Measurements from ENCODE around the gene FKBP1A.

FKBP1A gene

DNA sequence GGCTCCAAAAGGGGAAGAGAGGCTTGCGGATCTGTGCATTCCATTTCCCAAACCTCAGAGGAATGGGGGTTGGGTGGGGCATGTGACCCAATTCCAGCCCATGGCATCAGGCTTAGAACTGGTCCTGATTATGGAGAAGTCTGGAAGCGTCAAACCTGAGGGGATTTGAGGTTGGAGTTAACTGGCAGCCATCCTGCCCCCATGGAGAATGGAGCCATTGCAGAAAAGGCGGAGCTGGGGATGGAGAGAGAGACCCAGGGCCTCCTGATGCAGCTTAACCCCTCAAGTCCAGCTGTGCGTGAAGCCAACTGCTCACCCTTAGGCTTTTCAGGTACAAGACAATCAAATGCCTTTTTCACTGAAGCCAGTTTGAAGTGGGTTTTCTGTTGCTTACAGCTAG is 54.1 kb downstream of the FKBP1A start:
- Histone ChIP-seq H3K4me3 (no peak overlapping the region), H3K27ac (peak overlapping the region in 2 of 21 experiments; percentile 52 to 63)

DNA sequence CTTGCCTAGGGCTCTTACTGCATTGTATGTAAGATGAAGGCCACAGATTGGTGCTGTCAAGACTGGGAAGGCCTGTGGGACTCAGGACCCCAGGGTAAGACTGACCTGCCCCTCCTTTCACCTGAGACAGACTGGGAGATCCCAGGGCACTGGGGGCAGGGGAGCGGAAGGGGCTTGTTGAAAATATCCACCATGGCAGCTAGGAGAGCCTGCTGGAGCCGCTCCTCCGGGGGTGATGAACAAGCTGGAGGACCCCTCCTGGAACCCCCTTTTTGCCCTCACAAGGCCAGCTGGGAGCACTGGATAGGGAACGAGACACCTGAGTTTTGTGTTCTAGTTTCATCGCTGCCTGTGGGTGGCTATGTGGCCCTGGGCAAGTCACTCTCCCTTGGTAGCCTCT is 54.8 kb downstream of the FKBP1A start:
- H3K4me3 ChIP-seq = no peak overlapping the region
- H3K27ac ChIP-seq = peak overlapping the region in 10 of 21 experiments; percentile 6 to 69 (median 46)

DNA sequence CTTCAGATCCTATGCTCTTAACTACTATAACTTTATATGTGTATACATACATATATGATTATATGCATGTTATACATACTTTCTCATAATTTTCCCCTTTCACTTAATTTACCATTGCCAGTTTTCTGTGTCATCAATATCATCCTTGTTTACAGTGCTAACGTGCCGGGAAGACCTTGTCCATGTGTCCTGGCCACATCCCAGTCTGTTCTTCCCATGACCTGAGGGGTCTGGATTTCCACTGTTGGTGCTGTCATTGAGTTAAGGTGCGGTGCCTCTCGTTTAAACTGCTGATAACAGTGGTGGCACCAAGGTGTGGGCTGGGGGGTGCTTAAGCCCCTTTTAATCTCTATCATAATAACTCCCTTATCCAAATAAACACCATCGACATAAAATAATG is 55.4 kb downstream of the FKBP1A start:
- Histone ChIP-seq H3K27ac (peak overlapping the region in 11 of 21 experiments; percentile 17 to 69 (median 51)), H3K4me3 (no peak overlapping the region)

DNA sequence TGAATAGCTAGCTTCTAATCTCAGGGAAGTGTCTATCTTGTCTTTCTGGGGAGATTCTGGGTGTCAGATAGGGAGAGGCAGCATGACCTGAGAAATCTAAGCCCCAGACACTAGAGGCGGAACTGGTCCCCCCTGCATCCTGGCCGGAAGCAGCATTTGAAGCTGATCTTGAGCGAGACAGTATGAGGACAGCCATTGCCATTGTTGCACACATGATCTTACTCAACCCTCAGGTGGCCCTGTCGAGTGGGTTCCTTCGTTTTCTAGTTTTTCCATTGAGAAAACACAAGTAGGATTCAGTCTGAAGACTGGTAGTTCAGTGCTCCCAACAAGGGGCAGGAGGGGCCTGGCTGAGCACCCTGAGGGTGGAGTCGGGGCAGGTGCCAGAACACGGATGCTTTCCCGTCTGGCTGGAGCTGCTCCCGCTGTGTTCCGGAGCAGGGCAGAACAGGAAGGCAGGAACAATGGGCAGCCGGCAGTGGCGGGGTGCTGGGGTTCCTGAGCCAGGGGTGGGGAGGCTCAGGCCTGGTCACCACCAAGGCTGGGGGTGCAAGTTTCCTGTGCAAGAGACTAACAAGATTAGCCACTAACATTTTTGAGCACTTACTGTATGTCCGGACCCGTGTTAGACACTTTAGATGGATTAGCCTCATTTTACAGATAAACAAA is 56.0 kb downstream of the FKBP1A start:
- no peak overlapping the region for H3K4me3 ChIP-seq
- peak overlapping the region in 12 of 21 experiments; percentile 15 to 78 (median 54) for H3K27ac ChIP-seq

DNA sequence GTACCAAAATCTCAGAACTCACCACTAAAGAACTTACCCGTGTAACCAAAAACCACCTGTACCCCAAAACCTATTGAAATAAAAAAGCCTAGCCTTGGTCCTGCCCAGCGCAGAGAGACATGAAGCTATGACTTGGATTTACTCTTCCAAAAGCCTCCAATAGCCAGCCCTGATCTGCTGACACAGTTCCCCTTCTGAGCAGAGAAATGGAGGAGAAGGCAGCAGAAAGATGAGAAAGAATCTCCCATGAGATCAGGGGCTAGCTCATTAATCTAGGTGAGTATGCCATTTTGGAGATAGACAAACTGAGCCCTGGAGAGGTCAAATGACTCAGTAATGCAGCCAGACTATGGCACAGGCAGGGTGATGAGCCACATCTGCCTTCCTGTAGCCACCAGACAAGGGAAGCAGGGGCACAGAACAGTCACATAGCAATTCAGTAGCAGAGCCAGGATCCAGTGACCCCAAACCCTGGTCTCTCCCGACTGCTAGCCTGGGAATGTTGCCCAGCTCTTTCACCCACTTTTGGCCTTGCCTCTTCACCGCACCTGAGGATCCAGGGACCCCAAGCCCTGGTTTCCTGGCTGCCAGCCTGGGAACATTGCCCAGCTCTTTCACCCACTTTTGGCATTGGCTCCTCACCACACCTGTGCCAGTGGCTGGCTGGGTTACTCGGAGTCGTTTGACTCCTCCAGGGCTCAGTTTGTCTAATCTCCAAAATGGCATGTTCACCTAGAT is 56.7 kb downstream of the FKBP1A start:
- Histone ChIP-seq H3K27ac (peak overlapping the region in 13 of 21 experiments; percentile 6 to 78 (median 47)), H3K4me3 (no peak overlapping the region)

DNA sequence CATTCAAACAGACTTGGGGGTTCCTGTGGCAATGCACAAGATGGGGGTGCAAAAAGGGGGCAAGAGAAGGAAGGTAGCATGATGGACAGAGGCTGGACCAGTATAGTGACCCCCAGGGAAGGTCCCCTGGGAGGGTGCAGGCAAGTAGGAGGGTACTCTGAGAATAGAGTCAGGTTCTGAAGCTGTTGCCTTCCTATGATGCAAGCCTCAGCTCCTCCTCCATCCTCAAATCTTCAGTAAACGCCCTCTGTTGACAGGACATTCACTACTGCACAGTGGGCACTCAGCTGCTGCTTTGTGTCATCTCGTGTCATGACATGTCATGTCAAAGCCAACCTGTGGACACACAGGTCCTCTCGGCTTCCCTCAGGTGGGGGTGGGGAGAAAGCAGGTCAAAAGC is 58.1 kb downstream of the FKBP1A start:
- H3K27ac ChIP-seq = peak overlapping the region in 4 of 21 experiments; percentile 7 to 21 (median 14)
- H3K4me3 ChIP-seq = no peak overlapping the region

DNA sequence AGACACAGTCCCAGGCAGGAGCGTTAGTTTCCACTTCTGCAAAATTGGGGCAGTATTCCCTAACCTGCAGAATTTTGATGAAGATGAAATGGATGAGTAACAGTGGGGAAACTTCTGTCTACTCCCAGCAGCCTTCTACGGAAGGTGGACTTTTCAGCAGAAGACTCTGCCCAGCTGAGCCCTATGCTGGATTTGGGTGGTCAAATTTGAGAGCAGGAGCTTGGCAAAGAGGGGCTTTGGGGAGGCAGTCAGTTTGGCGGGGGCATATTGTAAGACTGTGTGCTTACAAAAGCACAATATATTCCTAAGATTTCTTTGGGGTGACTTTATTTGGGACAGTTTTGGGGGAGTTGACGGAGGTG is 58.5 kb downstream of the FKBP1A start:
- H3K27ac ChIP-seq = peak overlapping the region in 3 of 21 experiments; percentile 13 to 21 (median 16)
- no peak overlapping the region for H3K4me3 ChIP-seq

DNA sequence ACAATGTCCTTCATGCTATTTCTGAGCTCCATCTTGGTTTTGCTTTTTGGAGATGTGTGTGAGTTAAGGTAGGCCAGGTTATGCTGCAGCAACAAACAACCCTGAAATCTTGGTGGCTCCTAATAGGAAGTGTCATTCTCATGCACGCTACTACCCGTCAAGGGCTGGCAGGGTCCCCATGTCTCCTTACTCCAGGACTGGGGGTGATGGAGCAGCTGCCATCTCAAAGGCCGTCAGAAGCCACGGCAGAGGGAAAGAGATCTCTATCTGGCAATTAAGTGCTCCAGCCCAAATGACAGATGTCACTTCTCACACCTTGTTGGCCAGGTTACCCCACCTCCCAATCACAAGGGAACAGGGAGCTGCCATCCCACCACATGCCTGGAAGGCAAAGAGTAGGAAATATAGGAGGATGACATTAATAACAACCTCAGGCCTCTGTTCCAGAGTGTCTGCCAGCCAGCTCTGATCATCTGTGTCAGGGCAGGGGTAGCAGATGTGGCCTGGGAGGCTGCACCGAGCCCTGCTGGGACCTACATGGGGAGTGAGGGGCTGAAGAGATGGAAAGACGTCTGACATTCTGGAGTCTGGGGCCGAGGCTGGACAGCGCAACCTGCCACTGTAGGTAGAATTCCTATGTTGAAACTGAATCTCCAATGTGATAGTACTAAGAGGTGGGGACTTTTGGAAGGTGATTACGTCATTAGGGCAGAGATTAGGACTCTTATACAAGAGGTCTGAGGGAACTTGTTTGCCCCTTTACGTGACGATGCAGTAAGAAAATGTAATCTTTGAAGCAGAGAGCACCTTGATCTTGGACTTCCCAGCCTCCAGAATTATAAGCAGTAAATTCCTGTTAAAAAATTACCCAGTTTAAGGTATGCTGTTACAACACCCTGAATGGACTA is 59.1 kb downstream of the FKBP1A start:
- no peak overlapping the region for H3K4me3 ChIP-seq
- H3K27ac ChIP-seq = peak overlapping the region in 3 of 21 experiments; percentile 9 to 33 (median 25)

DNA sequence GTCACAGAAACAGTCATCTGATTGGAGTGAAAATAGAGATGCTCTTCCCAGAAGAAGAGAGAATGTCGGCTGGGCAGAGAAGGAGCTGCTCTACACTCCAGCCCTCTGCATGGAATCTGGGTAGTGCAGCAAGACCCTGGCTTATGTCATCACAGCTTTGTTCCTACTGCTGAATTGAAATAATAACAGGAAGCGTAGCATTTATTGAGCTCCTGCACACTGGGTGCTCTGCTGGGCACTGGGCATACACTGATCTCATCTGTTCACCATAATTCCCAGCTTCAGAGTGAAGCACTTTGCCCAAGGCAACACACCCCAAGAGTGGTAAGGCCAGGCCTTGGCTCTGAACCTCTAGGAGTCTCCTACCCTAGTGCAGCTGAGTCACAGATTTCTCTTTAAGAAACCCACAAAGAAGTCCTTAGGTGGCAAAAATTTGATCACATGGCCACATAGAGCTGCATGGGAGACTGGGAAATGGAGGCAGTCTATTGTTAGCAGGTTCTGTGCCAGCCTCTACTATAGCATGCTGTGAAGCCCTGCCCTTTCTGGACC is 60.0 kb downstream of the FKBP1A start:
- Histone ChIP-seq H3K27ac (peak overlapping the region in 4 of 21 experiments; percentile 12 to 99 (median 23)), H3K4me3 (no peak overlapping the region)

DNA sequence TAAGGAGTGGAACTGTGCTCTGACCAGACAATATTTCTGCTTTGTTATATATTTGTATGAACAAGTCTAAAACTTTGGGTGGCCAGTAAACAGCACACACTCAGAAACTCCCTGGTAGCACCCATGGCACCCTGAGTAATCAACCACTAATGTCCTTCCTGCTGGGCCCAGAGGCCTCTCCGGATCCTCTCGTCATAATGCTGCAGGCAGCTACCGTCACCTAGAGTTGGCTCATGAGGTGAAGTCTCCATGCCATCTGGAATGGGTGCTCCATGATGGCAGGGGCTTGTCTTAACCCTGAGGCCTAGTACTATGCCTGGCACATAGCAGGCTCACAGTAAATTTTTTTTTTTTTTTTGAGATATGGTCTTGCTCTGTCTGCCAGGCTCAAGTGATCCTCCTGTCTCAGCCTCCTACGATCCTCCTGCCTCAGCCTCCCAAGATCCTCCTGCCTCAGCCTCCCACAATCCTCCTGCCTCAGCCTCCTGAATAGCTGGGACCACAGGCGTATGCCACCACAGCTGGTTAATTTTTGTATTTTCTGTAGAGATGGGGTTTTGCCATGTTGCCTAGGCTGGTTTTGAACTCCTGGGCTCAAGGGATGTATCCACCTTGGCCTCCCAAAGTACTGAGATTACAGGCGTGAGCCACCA is 60.9 kb downstream of the FKBP1A start:
- Histone ChIP-seq H3K4me3 (no peak overlapping the region), H3K27ac (peak overlapping the region in 9 of 21 experiments; percentile 5 to 99 (median 99))

DNA sequence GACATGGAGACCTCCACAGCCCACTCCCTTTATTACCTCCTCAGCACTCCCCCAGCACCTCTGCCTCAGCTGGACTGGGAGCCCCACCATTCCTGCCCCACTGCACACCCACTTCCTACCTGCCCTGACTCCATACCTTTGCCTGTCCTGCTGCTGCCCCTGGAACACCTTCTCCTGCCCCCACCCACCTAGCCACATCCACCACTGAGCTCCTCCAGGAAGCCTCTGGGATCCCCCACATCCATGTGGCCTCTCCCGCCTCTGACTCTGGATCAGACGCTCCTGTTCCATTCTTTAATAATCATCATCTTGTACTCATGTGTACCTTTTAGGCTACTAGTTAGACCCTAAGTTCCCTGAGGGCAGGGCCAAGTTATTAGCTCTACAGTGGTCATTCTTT is 61.8 kb downstream of the FKBP1A start:
- H3K4me3 ChIP-seq = no peak overlapping the region
- H3K27ac ChIP-seq = peak overlapping the region in 11 of 21 experiments; percentile 27 to 99 (median 99)

DNA sequence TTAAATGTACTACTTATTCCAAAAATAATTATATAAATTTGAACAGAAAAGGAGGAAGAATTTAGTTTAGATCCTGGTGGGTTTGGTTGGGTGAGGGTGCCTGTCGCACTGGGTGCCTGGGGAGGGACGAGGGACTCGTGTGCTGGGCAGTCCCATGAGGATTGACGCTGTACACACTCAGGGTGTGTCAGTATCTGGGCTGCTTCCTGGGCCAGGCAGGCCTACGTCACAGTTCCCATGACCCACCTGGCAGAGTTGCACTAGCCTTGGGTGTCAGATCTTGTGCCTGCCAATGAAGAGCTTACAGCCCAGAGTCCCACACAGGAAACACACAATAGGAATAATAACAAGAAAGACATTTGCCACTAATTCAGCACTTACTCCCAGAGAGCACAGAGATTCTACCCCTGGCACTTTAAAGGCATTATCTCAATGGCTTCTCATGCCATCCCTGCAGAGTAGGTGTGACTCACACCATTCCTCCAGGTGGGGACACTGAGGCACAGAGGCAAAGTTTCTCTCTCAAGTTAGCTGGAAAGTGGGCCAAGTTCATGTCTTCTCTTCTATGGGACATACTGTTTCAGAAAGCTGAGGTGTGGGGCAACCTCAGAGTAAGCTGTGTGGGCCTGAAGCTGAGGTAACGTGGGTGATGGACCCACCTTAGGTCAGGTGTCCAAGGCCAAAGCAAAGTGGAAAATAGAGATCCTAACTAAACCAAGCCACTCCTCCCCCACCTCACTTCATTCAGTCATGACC is 62.6 kb downstream of the FKBP1A start:
- H3K27ac ChIP-seq = peak overlapping the region in 20 of 21 experiments; percentile 25 to 99 (median 96)
- no peak overlapping the region for H3K4me3 ChIP-seq

DNA sequence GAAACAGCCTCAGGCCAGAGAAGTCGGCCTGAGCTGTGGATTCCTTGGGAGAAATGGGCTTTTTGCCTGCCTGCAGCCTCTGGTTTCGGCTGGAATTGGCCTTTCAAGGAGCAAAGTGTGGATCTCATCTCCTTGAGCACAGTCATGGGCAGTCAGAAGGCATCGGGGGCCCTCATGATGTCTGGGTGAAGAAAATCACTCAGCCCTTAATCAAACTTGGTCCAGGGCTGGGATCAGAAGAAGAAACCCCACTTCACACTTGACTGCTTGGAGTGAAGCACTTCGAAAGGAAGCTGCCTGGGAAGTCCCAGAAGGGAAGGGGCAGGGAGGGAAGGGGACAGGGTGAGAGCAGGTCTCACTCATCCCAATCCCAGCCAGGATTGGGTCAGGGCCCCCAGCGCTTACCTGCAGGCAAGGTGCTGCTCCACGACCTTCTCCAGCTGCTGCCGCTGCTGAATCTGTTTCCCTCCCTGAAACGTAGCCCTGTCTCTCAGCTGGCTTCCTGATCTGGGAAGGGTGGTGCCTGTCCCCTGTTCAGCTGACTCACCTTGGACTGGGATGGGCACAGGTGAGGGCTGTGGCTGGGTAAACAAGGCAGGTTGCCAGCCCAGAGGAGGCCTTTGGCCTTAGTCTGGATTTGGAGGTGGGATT is 64.0 kb downstream of the FKBP1A start, which contains the start of gene SDCBP2:
Gene SDCBP2, minus strand, starts transcription at position 460 of the 651 bp plus-strand sequence. CDS start 8,723 bp downstream, outside the sequence.
- Histone ChIP-seq H3K27ac (peak within 1 kb of the TSS; percentile 25 to 99 (median 96)), H3K4me3 (peak within 1 kb of the TSS in 5 of 7 experiments; percentile 9 to 31 (median 12))

DNA sequence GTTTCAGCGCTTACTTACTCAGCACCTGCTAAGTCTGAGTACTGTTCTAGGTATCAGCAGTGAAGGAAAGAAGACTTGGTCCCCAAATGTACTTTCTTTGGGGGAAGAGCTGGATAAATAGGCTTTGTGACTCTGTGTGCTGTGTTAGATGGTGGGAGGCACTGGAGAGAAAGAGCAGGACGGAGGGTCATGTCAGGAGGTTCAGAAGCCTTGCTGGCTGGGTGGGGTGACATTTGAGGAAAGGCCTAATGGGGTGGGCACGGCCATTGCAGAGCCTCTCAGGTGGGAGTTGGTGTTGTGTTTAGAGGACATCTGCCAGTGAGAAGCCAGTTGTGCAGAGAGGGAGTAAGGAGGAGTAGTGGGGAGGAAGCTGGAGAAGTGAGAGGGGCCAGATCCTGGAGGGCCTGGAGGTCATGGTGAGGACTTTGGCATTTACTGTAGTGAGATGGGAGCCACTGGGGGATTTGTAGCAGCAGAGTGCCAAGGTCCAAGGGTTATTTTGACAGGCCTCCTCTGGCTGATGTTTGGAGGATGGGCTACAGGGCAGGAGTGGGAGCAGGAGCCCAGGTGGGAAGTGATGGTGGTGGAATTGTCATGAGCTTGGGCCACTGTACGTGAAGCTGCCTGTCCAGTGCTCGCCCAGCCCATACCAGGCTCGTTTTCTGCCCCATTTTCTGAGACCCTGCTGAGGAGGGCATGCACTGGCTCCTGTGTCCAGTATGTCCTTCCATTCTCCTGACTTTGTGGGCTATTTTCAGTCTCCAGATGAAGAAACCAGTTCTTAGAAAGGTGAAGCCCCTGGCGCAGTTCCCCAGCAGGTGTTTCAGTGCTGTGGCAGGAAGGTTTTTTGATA is 64.8 kb downstream of the FKBP1A start:
- H3K27ac ChIP-seq = peak overlapping the region; percentile 25 to 99 (median 96)
- H3K4me3 ChIP-seq = peak overlapping the region in 5 of 7 experiments; percentile 9 to 31 (median 12)

DNA sequence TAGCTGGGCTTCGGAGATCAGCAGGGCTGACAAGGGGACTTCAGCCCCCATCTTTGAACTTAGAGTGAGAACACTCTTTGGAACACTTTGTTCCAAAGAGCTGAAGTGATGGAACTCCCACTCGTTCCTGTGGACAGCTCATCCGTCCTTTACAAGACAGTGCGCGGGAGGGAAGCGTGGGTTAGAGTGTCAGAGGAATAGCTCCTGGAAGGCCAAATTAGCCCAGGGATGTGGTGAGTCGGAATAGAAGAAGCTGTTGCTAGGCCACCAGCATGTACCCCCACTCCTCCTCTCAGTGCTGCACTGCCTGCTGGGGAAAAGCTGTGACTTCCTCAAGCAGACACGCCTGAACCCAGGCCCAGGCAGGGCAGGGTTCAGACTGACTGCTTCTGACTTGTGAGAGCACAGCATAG is 65.6 kb downstream of the FKBP1A start:
- Histone ChIP-seq H3K27ac (peak overlapping the region in 20 of 21 experiments; percentile 3 to 99 (median 98)), H3K4me3 (peak overlapping the region in 1 of 7 experiments; percentile 64)

DNA sequence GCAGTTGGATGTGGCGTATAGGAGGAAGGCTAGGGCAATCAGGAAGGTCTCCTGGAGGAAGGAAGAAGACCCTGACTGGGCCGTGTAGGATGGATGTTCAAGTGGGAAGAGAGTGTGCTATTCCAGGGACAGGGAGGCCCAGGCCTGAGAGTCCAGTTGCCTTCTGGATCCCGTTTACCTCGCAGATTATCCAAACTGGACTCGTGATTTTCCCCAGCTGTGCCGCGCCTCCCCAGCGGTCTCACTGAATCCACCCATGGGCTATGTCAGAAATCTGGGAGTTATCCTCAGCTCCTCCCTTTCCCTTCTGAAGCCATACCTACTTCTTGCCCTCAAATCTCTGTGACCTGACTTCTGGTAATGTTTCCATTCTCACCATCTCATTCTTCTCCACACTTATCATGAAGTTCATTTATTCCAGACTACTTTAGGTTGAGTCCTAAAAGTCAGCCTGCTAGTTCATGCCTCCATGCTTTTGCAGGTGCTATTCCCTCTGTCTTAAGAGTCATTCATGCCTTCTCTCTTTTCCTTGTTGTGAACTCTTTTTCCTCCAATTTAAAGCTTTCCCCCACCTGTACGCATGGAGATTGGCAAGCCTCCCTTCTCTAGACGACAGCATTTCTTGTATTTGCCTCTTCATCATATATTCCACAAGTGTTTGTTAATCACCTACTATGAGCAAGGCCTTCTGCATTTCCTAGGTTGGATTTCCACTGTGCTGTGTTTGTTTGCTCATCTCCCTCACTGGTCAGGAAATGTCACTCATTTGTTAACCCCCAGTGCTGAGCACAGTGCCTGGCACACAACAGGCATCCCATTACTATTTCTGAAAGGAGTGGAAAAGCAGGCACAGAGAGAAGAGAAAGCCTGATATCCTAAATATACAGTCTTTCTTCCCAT is 66.6 kb downstream of the FKBP1A start:
- peak overlapping the region; percentile 34 to 99 (median 98) for H3K27ac ChIP-seq

More for the DNA sequence above, 66.6 kb downstream of the FKBP1A start:
- peak overlapping the region; percentile 57 to 77 (median 65) for H3K4me3 ChIP-seq

Data from skin epidermis (tissue), 12 donors.